ENCODE measurements around the gene RNF31.

DNA sequence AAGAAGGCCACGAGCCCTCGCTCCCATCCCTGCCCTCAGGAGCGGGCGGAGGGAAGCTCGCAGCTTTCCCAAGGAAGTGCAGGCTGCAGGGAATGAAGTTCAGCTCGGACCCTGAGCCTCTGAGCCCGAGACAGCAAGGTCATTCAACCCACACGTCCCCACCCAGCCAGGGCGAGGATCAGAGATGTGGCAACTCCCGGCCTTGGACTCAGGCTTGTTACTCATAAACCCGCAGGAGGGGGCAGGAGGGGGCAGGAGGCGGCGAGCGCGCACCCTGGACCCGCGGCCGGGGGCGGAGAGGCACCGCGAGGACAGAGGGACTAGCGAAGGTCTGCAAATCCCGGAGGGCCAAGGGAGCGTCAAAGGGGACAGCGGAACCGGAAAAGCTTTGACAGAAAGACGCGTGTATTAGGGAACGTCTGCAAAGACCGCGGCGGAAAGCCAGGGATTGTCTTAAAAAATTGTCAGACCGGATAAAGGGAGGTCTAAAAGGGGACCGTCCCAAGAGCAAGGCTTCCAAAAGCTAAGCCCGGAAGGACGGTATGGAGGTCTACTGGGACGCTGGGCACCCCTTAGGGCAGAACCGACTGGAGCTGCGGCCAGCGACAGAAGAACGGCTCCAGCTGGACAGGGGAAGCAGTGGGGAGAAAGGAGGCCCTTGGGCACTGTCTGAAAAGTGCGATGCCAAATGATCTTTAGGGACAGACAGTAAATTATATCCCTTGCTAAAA lies 33.3 kb upstream of the RNF31 start:
- TF ChIP-seq, protein P1, sequence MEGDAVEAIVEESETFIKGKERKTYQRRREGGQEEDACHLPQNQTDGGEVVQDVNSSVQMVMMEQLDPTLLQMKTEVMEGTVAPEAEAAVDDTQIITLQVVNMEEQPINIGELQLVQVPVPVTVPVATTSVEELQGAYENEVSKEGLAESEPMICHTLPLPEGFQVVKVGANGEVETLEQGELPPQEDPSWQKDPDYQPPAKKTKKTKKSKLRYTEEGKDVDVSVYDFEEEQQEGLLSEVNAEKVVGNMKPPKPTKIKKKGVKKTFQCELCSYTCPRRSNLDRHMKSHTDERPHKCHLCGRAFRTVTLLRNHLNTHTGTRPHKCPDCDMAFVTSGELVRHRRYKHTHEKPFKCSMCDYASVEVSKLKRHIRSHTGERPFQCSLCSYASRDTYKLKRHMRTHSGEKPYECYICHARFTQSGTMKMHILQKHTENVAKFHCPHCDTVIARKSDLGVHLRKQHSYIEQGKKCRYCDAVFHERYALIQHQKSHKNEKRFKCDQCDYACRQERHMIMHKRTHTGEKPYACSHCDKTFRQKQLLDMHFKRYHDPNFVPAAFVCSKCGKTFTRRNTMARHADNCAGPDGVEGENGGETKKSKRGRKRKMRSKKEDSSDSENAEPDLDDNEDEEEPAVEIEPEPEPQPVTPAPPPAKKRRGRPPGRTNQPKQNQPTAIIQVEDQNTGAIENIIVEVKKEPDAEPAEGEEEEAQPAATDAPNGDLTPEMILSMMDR (IDR thresholded peaks at IDR 0.05; ENCODE audit: insufficient read depth, low read depth, low read length), result no peak
- no peak for TF ChIP-seq EZH2 (IDR thresholded peaks at IDR 0.05; ENCODE audit: insufficient read depth, low read length)
